ENCODE results near the gene RHOA.
A peak's percentile ranks its signal among the peaks of the same experiment; 100 is the strongest.

RHOA gene

DNA sequence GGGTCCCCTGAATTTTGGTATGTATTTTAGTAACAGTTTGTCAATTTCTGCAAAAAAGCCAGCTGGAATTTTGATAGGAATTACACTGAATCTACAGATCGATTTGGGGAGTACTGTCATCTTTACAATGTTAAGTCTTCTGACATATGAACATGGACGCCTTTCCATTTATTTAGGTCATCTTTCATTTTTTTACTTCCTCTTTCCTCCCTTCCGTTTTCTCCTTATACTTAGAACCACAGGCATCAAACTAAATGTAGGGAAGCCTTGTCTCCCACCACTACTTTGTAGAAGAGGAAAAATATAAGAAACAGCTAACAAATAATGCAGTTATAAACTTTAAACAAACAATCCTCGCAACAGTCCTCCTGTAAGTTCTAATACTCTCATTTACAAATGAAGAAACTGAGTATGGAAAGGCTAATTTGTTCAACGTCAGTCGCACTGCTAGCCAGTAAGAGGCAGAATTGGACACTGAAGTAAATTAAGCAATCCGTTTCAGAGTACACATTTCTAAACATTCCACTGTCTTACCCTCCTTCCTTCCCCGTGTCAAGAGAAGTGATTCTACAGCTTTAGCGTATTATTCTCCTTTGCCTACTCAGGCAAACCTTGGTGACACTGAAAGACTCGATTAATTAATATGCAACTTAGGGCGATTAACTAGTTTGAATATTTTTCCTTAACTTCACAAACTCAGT, 25.6 kb downstream of the RHOA start:
- no peak overlapping the region for H3K4me3 ChIP-seq (ENCODE audit: low read length)
- no peak for TF ChIP-seq CTCF (conservative IDR thresholded peaks at IDR 0.05; ENCODE audit: low read length)
- DNase-seq (ENCODE audit: low read depth), result no peak

- no peak for TF ChIP-seq CTCF (conservative IDR thresholded peaks at IDR 0.05; ENCODE audit: low read length)
- H3K4me3 ChIP-seq (ENCODE audit: low read length), result no peak overlapping the region
- DNase-seq (ENCODE audit: low read depth), result no peak
Observed at GRCh38 chr3:49385617-49386016, 26.2 kb downstream of the RHOA start.

DNA sequence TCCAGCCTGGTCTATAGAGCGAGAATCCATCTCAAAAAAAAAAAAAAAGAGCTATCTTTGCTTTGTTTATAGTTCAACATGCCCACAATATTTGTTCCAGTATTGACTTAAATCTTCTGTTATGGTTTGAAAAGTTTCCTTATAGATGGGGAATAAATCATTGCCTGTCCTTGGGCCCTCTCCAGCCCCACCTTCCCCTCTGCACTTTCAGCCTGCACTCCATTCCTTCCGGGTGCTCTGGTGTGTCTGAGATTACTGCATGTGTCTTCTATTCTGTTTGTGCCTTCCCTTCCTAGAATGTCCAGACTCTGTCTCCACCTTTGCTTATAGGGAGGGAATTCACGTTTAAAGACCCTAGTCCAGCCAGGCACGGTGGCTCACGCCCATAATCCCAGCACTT, 28.4 kb downstream of the RHOA start:
- DNase-seq (ENCODE audit: low read depth), result no peak
- no peak overlapping the region for H3K4me3 ChIP-seq (ENCODE audit: low read length)
- TF ChIP-seq CTCF (conservative IDR thresholded peaks at IDR 0.05; ENCODE audit: low read length), result no peak

- DNase-seq (ENCODE audit: low read depth), result peak; percentile 95
- TF ChIP-seq CTCF (conservative IDR thresholded peaks at IDR 0.05; ENCODE audit: low read length), result no peak
- no peak overlapping the region for H3K4me3 ChIP-seq (ENCODE audit: low read length)
Observed at GRCh38 chr3:49378249-49378895, 33.4 kb downstream of the RHOA start.

GRCh38 chr3:49377483-49377882, 34.3 kb downstream of the RHOA start:
- no peak overlapping the region for H3K4me3 ChIP-seq (ENCODE audit: low read length)
- TF ChIP-seq CTCF (conservative IDR thresholded peaks at IDR 0.05; ENCODE audit: low read length), result no peak
- peak; percentile 71 for DNase-seq (ENCODE audit: low read depth)

DNA sequence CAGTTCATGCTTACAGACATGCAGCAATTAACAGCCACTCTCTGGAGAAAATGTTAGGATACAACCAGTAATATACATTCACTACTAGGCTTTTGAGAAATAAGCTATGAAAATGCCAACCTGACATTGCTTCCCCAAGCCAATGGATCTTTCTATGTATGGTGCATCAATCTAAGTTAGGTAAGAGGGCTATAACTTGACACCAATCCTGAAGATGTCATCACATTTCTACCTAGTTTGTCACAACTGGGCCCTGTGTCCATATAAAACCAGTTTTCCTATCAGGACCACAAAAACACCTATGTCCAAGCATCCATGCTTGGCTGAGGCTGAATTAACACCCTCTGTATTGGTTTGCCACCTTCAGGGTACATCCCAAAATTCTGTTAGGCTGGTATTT, 39.8 kb downstream of the RHOA start:
- DNase-seq (ENCODE audit: low read depth), result no peak
- TF ChIP-seq CTCF (conservative IDR thresholded peaks at IDR 0.05; ENCODE audit: low read length), result no peak
- H3K4me3 ChIP-seq (ENCODE audit: low read length), result no peak overlapping the region

Measured in AG10803 (cell line).